H9 (cell line): ENCODE results near the gene TBC1D5. TPM values are rescaled to one million over a fixed set of nuclear protein-coding genes. Genes with fewer than 3 reads are reported as not detected.

ENCODE experiments used
- DNase-seq: peaks from one replicate; pipeline ENCODE4 v3.0.0-alpha.2; 2017
- H2AFZ ChIP-seq: one replicate; pipeline ENCODE4 v1.6.1; 2013; ENCODE audit warnings: mild to moderate bottlenecking, low read length, control low read depth, moderate library complexity
- H2AK5ac ChIP-seq: 2 replicates; pipeline ENCODE4 v1.6.1; 2013; ENCODE audit warnings: low read length, control low read depth, mixed read lengths; ENCODE audit not compliant: insufficient read length
- H2BK120ac ChIP-seq: one replicate; pipeline ENCODE4 v1.6.1; 2013; ENCODE audit warnings: low read depth, mild to moderate bottlenecking, low read length, control low read depth, inconsistent platforms; ENCODE audit not compliant: poor library complexity, severe bottlenecking
- H2BK12ac ChIP-seq: 2 replicates; pipeline ENCODE4 v1.6.1; 2013; ENCODE audit warnings: low read length, control low read depth, mixed read lengths, low read depth; ENCODE audit not compliant: insufficient read length
- H2BK15ac ChIP-seq: 2 replicates; pipeline ENCODE4 v1.6.1; 2013; ENCODE audit warnings: low read depth, low read length, control low read depth
- H2BK20ac ChIP-seq: one replicate; pipeline ENCODE4 v1.6.1; 2013; ENCODE audit warnings: low read depth, mild to moderate bottlenecking, low read length, control low read depth, inconsistent platforms; ENCODE audit not compliant: poor library complexity, severe bottlenecking
- H2BK5ac ChIP-seq: 2 replicates; pipeline ENCODE4 v1.6.1; 2013; ENCODE audit warnings: low read length, control low read depth, mixed read lengths; ENCODE audit not compliant: insufficient read length
- H3K14ac ChIP-seq: 2 replicates; pipeline ENCODE4 v1.6.1; 2013; ENCODE audit warnings: low read length, control low read depth; ENCODE audit not compliant: insufficient read depth
- H3K18ac ChIP-seq: 2 replicates; pipeline ENCODE4 v1.6.1; 2013; ENCODE audit warnings: low read depth, mild to moderate bottlenecking, mixed read lengths, low read length, control low read depth; ENCODE audit not compliant: insufficient read length
- H3K23ac ChIP-seq: 2 replicates; pipeline ENCODE4 v1.6.1; 2013; ENCODE audit warnings: low read length, control low read depth, mixed read lengths, low read depth; ENCODE audit not compliant: insufficient read length
- H3K23me2 ChIP-seq: 2 replicates; pipeline ENCODE4 v1.6.1; 2013; ENCODE audit warnings: low read depth, mild to moderate bottlenecking, mixed read lengths, low read length, control low read depth; ENCODE audit not compliant: insufficient read length, poor library complexity, severe bottlenecking
- H3K27ac ChIP-seq: 2 replicates; pipeline ENCODE4 v1.5.1; 2013; ENCODE audit warnings: low read length, control low read depth, mixed read lengths, low read depth; ENCODE audit not compliant: insufficient read length
- H3K27me3 ChIP-seq: 2 replicates; pipeline ENCODE4 v1.6.1; 2013; ENCODE audit warnings: low read length, control low read depth, inconsistent platforms; ENCODE audit not compliant: insufficient read depth
- H3K4ac ChIP-seq: 2 replicates; pipeline ENCODE4 v1.6.1; 2013; ENCODE audit warnings: low read depth, mild to moderate bottlenecking, control low read depth, inconsistent platforms, low read length, moderate library complexity
- H3K4me1 ChIP-seq: 2 replicates; pipeline ENCODE4 v1.6.1; 2013; ENCODE audit warnings: low read length, control low read depth, inconsistent platforms; ENCODE audit not compliant: insufficient read depth
- H3K4me2 ChIP-seq: 2 replicates; pipeline ENCODE4 v1.6.1; 2013; ENCODE audit warnings: low read length, control low read depth, mixed read lengths; ENCODE audit not compliant: insufficient read length, insufficient read depth
- H3K56ac ChIP-seq: 2 replicates; pipeline ENCODE4 v1.6.1; 2013; ENCODE audit warnings: low read depth, mild to moderate bottlenecking, mixed read lengths, low read length, control low read depth; ENCODE audit not compliant: insufficient read length
- H3K79me1 ChIP-seq: 2 replicates; pipeline ENCODE4 v1.6.1; 2013; ENCODE audit warnings: low read depth, mild to moderate bottlenecking, moderate library complexity, low read length, control low read depth, inconsistent platforms; ENCODE audit not compliant: insufficient read depth, poor library complexity, severe bottlenecking
- H3K79me2 ChIP-seq: 2 replicates; pipeline ENCODE4 v1.6.1; 2013; ENCODE audit warnings: low read length, control low read depth, inconsistent platforms; ENCODE audit not compliant: insufficient read depth
- H3K9ac ChIP-seq: 2 replicates; pipeline ENCODE4 v1.6.1; 2013; ENCODE audit warnings: low read length, control low read depth, mixed read lengths; ENCODE audit not compliant: insufficient read length; ENCODE audit errors: extremely low read depth
- H3K9me3 ChIP-seq: one replicate; pipeline ENCODE4 v1.6.1; 2013; ENCODE audit warnings: low read depth, low read length, inconsistent platforms; ENCODE audit not compliant: control insufficient read depth
- H3T11ph ChIP-seq: one replicate; pipeline ENCODE4 v1.6.1; 2013; ENCODE audit warnings: mild to moderate bottlenecking, low read length, control low read depth, inconsistent platforms
- H4K20me1 ChIP-seq: one replicate; pipeline ENCODE4 v1.6.1; 2013; ENCODE audit not compliant: control insufficient read depth, insufficient read length, insufficient read depth
- H4K5ac ChIP-seq: 2 replicates; pipeline ENCODE4 v1.6.1; 2013; ENCODE audit warnings: low read depth, mild to moderate bottlenecking, mixed read lengths, low read length, control low read depth; ENCODE audit not compliant: insufficient read length
- H4K8ac ChIP-seq: replicated peaks from 2 replicates; pipeline ENCODE4 v1.6.1; 2013; ENCODE audit warnings: low read length, control low read depth, mixed read lengths, low read depth; ENCODE audit not compliant: insufficient read length
- H4K91ac ChIP-seq: 2 replicates; pipeline ENCODE4 v1.6.1; 2013; ENCODE audit warnings: low read depth, mild to moderate bottlenecking, moderate library complexity, mixed read lengths, low read length, control low read depth; ENCODE audit not compliant: insufficient read length
- H3K27ac Mint-ChIP-seq, 3 experiments: 2 replicates in 2 of 3; 3 replicates in 1 of 3; pipeline ENCODE4 v1.8.0; 2020 to 2021; ENCODE audit warnings: mixed read lengths in 3 of 3, mild to moderate bottlenecking in 1 of 3, moderate library complexity in 1 of 3
- H3K27me3 Mint-ChIP-seq: 2 replicates; pipeline ENCODE4 v1.8.0; 2021; ENCODE audit warnings: low read depth, mild to moderate bottlenecking, moderate library complexity, mixed read lengths
- H3K36me3 Mint-ChIP-seq, 3 experiments: 2 replicates in 2 of 3; 3 replicates in 1 of 3; pipeline ENCODE4 v1.8.0; 2020 to 2021; ENCODE audit warnings: low read depth in 3 of 3, mixed read lengths in 3 of 3; ENCODE audit not compliant: insufficient read depth in 1 of 3
- H3K4me1 Mint-ChIP-seq, 2 experiments: 2 replicates each; pipeline ENCODE4 v1.8.0; 2020; ENCODE audit warnings: mixed read lengths in 2 of 2
- H3K4me3 Mint-ChIP-seq, 2 experiments: 2 replicates in 1 of 2; 3 replicates in 1 of 2; pipeline ENCODE4 v1.8.0; 2020 to 2021; ENCODE audit warnings: mild to moderate bottlenecking in 2 of 2, mixed read lengths in 2 of 2, moderate library complexity in 1 of 2
- H3K9me3 Mint-ChIP-seq, 2 experiments: 2 replicates in 1 of 2; 3 replicates in 1 of 2; pipeline ENCODE4 v1.8.0; 2020; ENCODE audit warnings: mild to moderate bottlenecking in 2 of 2, mixed read lengths in 2 of 2, moderate library complexity in 1 of 2
- CTCF ChIP-seq: fragments of 200-600 bp; sonication (generic); conservative IDR thresholded peaks from 3 replicates; pipeline ENCODE4 v1.8.0; 2021; ENCODE audit warnings: antibody characterized with exemption, mild to moderate bottlenecking
- WGBS: extraction: QIAGEN DNeasy Blood & Tissue Kit; methylation state at CpG from one replicate; pipeline ENCODE4 v1.1.7; 2013; ENCODE audit warnings: missing lambda C conversion rate, low lambda C conversion rate, mixed read lengths; ENCODE audit not compliant: insufficient read length; ENCODE audit errors: extremely low coverage; 5-methylcytosine and 5-hydroxymethylcytosine counted together
- total RNA-seq: library from RNA; stranded (reverse); gene quantifications from 2 replicates; pipeline ENCODE4 v1.2.1, GENCODE V29; 2021

Gene TBC1D5
- total RNA-seq, 1 experiment from 2014 or later: 25.0 TPM

- H3K27ac Mint-ChIP-seq: no peak overlapping the region
Measured at GRCh38 chr3:17125738-17126442, 616.5 kb downstream of the TBC1D5 start.

More at GRCh38 chr3:17125738-17126442, 616.5 kb downstream of the TBC1D5 start:
- H3K14ac ChIP-seq: no peak overlapping the region
- no CpG with 5 or more reads among the region's 2 CpGs for WGBS
- H4K8ac ChIP-seq: no peak overlapping the region
- no peak overlapping the region for H2AK5ac ChIP-seq
- no peak overlapping the region for H3K56ac ChIP-seq
- no peak overlapping the region for H2AFZ ChIP-seq
- no peaks in the 10 kb centered on the region for H3K27me3 ChIP-seq
- no peaks in the 10 kb centered on the region for H4K20me1 ChIP-seq
- no peak overlapping the region for H3K27ac ChIP-seq
- no peak overlapping the region for H2BK15ac ChIP-seq
- no peaks in the 10 kb centered on the region for H3K23me2 ChIP-seq
- no peaks in the 10 kb centered on the region for H3K79me1 ChIP-seq
- H3K4me1 ChIP-seq: no peaks in the 10 kb centered on the region
- no peak overlapping the region for H2BK20ac ChIP-seq
- no peak for DNase-seq
- no peaks in the 10 kb centered on the region for H3K27me3 Mint-ChIP-seq
- no peak overlapping the region for H4K91ac ChIP-seq
- no peak overlapping the region for H3T11ph ChIP-seq
- no peak overlapping the region for H3K23ac ChIP-seq
- no peak overlapping the region for H3K4me2 ChIP-seq
- H3K79me2 ChIP-seq: no peaks in the 10 kb centered on the region
- H2BK12ac ChIP-seq: no peak overlapping the region
- H3K9me3 Mint-ChIP-seq: peaks cover 20 to 21% of the 10 kb centered on the region in 2 experiments
- no peak overlapping the region for H2BK120ac ChIP-seq
- no peak overlapping the region for H3K4ac ChIP-seq
- H3K9me3 ChIP-seq: no peaks in the 10 kb centered on the region
- peaks cover 0 to 26% (median 4%) of the 10 kb centered on the region in 3 experiments; a peak in 4 of 7 replicates for H3K36me3 Mint-ChIP-seq
- H4K5ac ChIP-seq: no peak overlapping the region
- H3K4me1 Mint-ChIP-seq: no peaks in the 10 kb centered on the region
- no peak overlapping the region for H3K18ac ChIP-seq
- no peak overlapping the region for H3K9ac ChIP-seq
- H2BK5ac ChIP-seq: no peak overlapping the region
- H3K4me3 Mint-ChIP-seq: no peak overlapping the region
- TF ChIP-seq CTCF: no peak
